MM.1S (cell line): ENCODE results near the gene SLC35A4.

Source experiments
- DNase-seq: peaks from one replicate; pipeline ENCODE4 v3.0.0-alpha.2; 2015
- H2AFZ ChIP-seq: fragments of 300-600 bp; sonication (generic); 2 replicates; pipeline ENCODE4 v1.6.0; 2016; ENCODE audit warnings: antibody characterized with exemption, low read length
- H3F3A ChIP-seq: fragments of 300-600 bp; sonication (generic); 2 replicates; pipeline ENCODE4 v1.6.1; 2016; ENCODE audit warnings: mild to moderate bottlenecking, antibody characterized with exemption, low read length, moderate library complexity, mixed read lengths; ENCODE audit not compliant: insufficient read depth
- H3K27ac ChIP-seq: fragments of 300-600 bp; sonication (generic); 2 replicates; pipeline ENCODE4 v1.5.1; 2016; ENCODE audit warnings: mild to moderate bottlenecking, low read length
- H3K27me3 ChIP-seq: fragments of 300-600 bp; sonication (generic); replicated peaks from 2 replicates; pipeline ENCODE4 v1.6.0; 2016; ENCODE audit warnings: low read length; ENCODE audit not compliant: insufficient read depth
- H3K36me3 ChIP-seq: fragments of 300-600 bp; sonication (generic); replicated peaks from 2 replicates; pipeline ENCODE4 v1.6.1; 2016; ENCODE audit warnings: mild to moderate bottlenecking, low read length, mixed read lengths; ENCODE audit not compliant: insufficient read depth
- H3K4me1 ChIP-seq: fragments of 300-600 bp; sonication (generic); 2 replicates; pipeline ENCODE4 v1.6.1; 2016; ENCODE audit warnings: low read length, mixed read lengths
- H3K4me2 ChIP-seq: fragments of 300-600 bp; sonication (generic); 2 replicates; pipeline ENCODE4 v1.6.0; 2016; ENCODE audit warnings: low read depth, low read length
- H3K4me3 ChIP-seq: fragments of 300-600 bp; sonication (generic); 2 replicates; pipeline ENCODE4 v1.5.1; 2016; ENCODE audit warnings: low read length, mixed read lengths
- H3K79me2 ChIP-seq: fragments of 300-600 bp; sonication (generic); 2 replicates; pipeline ENCODE4 v1.6.1; 2016; ENCODE audit warnings: mixed run types, low read length, mixed read lengths
- H3K9ac ChIP-seq: fragments of 300-600 bp; sonication (generic); 2 replicates; pipeline ENCODE4 v1.6.1; 2016; ENCODE audit warnings: low read length, mixed read lengths
- H3K9me2 ChIP-seq: fragments of 300-600 bp; sonication (generic); replicated peaks from 2 replicates; pipeline ENCODE4 v1.6.1; 2016; ENCODE audit warnings: mild to moderate bottlenecking, low read length, mixed read lengths; ENCODE audit not compliant: insufficient read depth
- H3K9me3 ChIP-seq: fragments of 300-600 bp; sonication (generic); replicated peaks from 2 replicates; pipeline ENCODE4 v1.6.1; 2016; ENCODE audit warnings: mild to moderate bottlenecking, low read length, mixed read lengths; ENCODE audit not compliant: insufficient read depth
- H4K20me1 ChIP-seq: fragments of 300-600 bp; sonication (generic); 2 replicates; pipeline ENCODE4 v1.6.1; 2016; ENCODE audit warnings: mild to moderate bottlenecking, low read length, moderate library complexity, mixed read lengths; ENCODE audit not compliant: insufficient read depth
- CTCF ChIP-seq: fragments of 300-600 bp; sonication (generic); IDR thresholded peaks from 2 replicates; pipeline ENCODE4 v1.5.1; 2016; ENCODE audit warnings: antibody characterized with exemption, low read length, mixed read lengths
- EZH2 ChIP-seq: fragments of 300-600 bp; sonication (generic); optimal IDR thresholded peaks from 2 replicates; pipeline ENCODE3; 2017; ENCODE audit warnings: low read depth, mild to moderate bottlenecking, antibody characterized with exemption, low read length, mixed read lengths
- EZH2phosphoT487 ChIP-seq: fragments of 300-600 bp; sonication (generic); IDR thresholded peaks from 2 replicates; pipeline ENCODE4 v1.6.1; 2018; ENCODE audit warnings: antibody characterized with exemption, low read length

SLC35A4 gene

GRCh38 chr5:140605879-140606278, 41.3 kb downstream of the SLC35A4 start:
- H3K9ac ChIP-seq = no peak overlapping the region
- H2AFZ ChIP-seq = no peak overlapping the region
- H3K4me3 ChIP-seq = no peak overlapping the region
- no peaks in the 10 kb centered on the region for H3K79me2 ChIP-seq
- H3F3A ChIP-seq = no peaks in the 10 kb centered on the region
- no peaks in the 10 kb centered on the region for H3K27me3 ChIP-seq
- no peaks in the 10 kb centered on the region for H3K9me2 ChIP-seq
- no peaks in the 10 kb centered on the region for H4K20me1 ChIP-seq
- no peaks in the 10 kb centered on the region for H3K36me3 ChIP-seq
- DNase-seq = no peak
- no peaks in the 10 kb centered on the region; the same call in 1 of the 2 replicates for H3K9me3 ChIP-seq
- no peak overlapping the region for H3K27ac ChIP-seq
- TF ChIP-seq EZH2 (no peak), CTCF (no peak), EZH2phosphoT487 (no peak)
- no peaks in the 10 kb centered on the region for H3K4me1 ChIP-seq
- no peak overlapping the region for H3K4me2 ChIP-seq

GRCh38 chr5:140607031-140607430, 42.4 kb downstream of the SLC35A4 start:
- no peaks in the 10 kb centered on the region for H3K27me3 ChIP-seq
- no peaks in the 10 kb centered on the region for H3K9me2 ChIP-seq
- H3K36me3 ChIP-seq = no peaks in the 10 kb centered on the region
- no peaks in the 10 kb centered on the region; the same call in 1 of the 2 replicates for H3K9me3 ChIP-seq
- H2AFZ ChIP-seq = no peak overlapping the region
- no peaks in the 10 kb centered on the region for H3K79me2 ChIP-seq
- H3K4me1 ChIP-seq = 0 out of 2 replicates have a peak, but pooled peaks cover 3% of the 10 kb centered on the region
- no peaks in the 10 kb centered on the region for H4K20me1 ChIP-seq
- no peak overlapping the region for H3K27ac ChIP-seq
- H3K4me3 ChIP-seq = no peak overlapping the region
- H3K4me2 ChIP-seq = no peak overlapping the region
- H3F3A ChIP-seq = no peaks in the 10 kb centered on the region
- no peak overlapping the region for H3K9ac ChIP-seq
- DNase-seq = no peak
- no peak for TF ChIP-seq EZH2
- TF ChIP-seq EZH2phosphoT487 = no peak
- no peak for TF ChIP-seq CTCF

GRCh38 chr5:140608722-140609121, 44.1 kb downstream of the SLC35A4 start:
- no peaks in the 10 kb centered on the region; the same call in 1 of the 2 replicates for H3K9me3 ChIP-seq
- no peaks in the 10 kb centered on the region for H3K9me2 ChIP-seq
- TF ChIP-seq EZH2 = no peak
- H3K79me2 ChIP-seq = no peaks in the 10 kb centered on the region
- H2AFZ ChIP-seq = no peak overlapping the region
- 0 out of 2 replicates have a peak, but pooled peaks cover 4% of the 10 kb centered on the region for H3K4me1 ChIP-seq
- no peak overlapping the region for H3K4me3 ChIP-seq
- no peaks in the 10 kb centered on the region for H3K27me3 ChIP-seq
- H3F3A ChIP-seq = no peaks in the 10 kb centered on the region
- no peaks in the 10 kb centered on the region for H4K20me1 ChIP-seq
- H3K27ac ChIP-seq = no peak overlapping the region
- no peaks in the 10 kb centered on the region for H3K36me3 ChIP-seq
- no peak for DNase-seq
- H3K4me2 ChIP-seq = no peak overlapping the region
- no peak overlapping the region for H3K9ac ChIP-seq

GRCh38 chr5:140609126-140609525, 44.5 kb downstream of the SLC35A4 start:
- Histone ChIP-seq H3K79me2 (no peaks in the 10 kb centered on the region), H3K4me1 (0 out of 2 replicates have a peak, but pooled peaks cover 4% of the 10 kb centered on the region), H3K9me2 (no peaks in the 10 kb centered on the region), H3K27ac (no peak overlapping the region), H3K9me3 (no peaks in the 10 kb centered on the region; the same call in 1 of the 2 replicates), H3K27me3 (no peaks in the 10 kb centered on the region), H4K20me1 (no peaks in the 10 kb centered on the region), H3K9ac (no peak overlapping the region), H3K36me3 (no peaks in the 10 kb centered on the region), H3K4me3 (no peak overlapping the region), H2AFZ (no peak overlapping the region), H3K4me2 (no peak overlapping the region), H3F3A (no peaks in the 10 kb centered on the region)
- no peak for DNase-seq
- TF ChIP-seq EZH2 (no peak), EZH2phosphoT487 (no peak), CTCF (no peak)
